GM23338 (cell line): ENCODE results near the gene TCERG1L. TPM values are rescaled to one million over a fixed set of nuclear protein-coding genes. Genes with fewer than 3 reads are reported as not detected.

Experiments
- ATAC-seq: fragments of 200-7000 bp; cut with Tn5 transposase; 3 replicates; pipeline ENCODE4 v1.9.1; 2020
- DNase-seq: peaks from one replicate; pipeline ENCODE4 v3.0.0-alpha.2; 2015; ENCODE audit warnings: low spot score
- H2AFZ ChIP-seq: fragments of 200-600 bp; sonication (generic); 2 replicates; pipeline ENCODE4 v1.8.0; 2016; ENCODE audit warnings: antibody characterized with exemption, mild to moderate bottlenecking, moderate library complexity
- H3F3A ChIP-seq: fragments of 200-600 bp; sonication (generic); replicated peaks from 2 replicates; pipeline ENCODE4 v1.8.0; 2017; ENCODE audit warnings: antibody characterized with exemption, mixed run types, low read depth
- H3K27ac ChIP-seq: fragments of 200-600 bp; sonication (generic); 2 replicates; pipeline ENCODE4 v1.6.1; 2016; ENCODE audit warnings: low read depth
- H3K27me3 ChIP-seq: fragments of 200-600 bp; sonication (generic); 2 replicates; pipeline ENCODE4 v1.8.0; 2016; ENCODE audit warnings: mild to moderate bottlenecking, mixed run types, moderate library complexity; ENCODE audit not compliant: insufficient read depth
- H3K36me3 ChIP-seq: fragments of 200-600 bp; sonication (generic); 2 replicates; pipeline ENCODE4 v1.8.0; 2016; ENCODE audit warnings: mild to moderate bottlenecking; ENCODE audit not compliant: insufficient read depth
- H3K4me1 ChIP-seq: fragments of 200-600 bp; sonication (generic); 2 replicates; pipeline ENCODE4 v1.8.0; 2016; ENCODE audit warnings: mild to moderate bottlenecking, moderate library complexity; ENCODE audit not compliant: insufficient read depth
- H3K4me2 ChIP-seq: fragments of 200-600 bp; sonication (generic); 2 replicates; pipeline ENCODE4 v1.7.1; 2017; ENCODE audit warnings: mixed run types
- H3K4me3 ChIP-seq: fragments of 200-600 bp; sonication (generic); 2 replicates; pipeline ENCODE4 v1.6.1; 2016; ENCODE audit warnings: mixed run types
- H3K79me2 ChIP-seq: fragments of 200-600 bp; sonication (generic); replicated peaks from 2 replicates; pipeline ENCODE4 v1.8.0; 2017; ENCODE audit warnings: mild to moderate bottlenecking; ENCODE audit not compliant: insufficient read depth
- H3K9me2 ChIP-seq: fragments of 200-600 bp; sonication (generic); 2 replicates; pipeline ENCODE4 v1.8.0; 2017; ENCODE audit not compliant: insufficient read depth
- H4K20me1 ChIP-seq: fragments of 200-600 bp; sonication (generic); replicated peaks from 2 replicates; pipeline ENCODE4 v1.8.0; 2017; ENCODE audit warnings: mild to moderate bottlenecking; ENCODE audit not compliant: insufficient read depth
- H3K27ac Mint-ChIP-seq: 2 replicates; pipeline ENCODE4 v1.8.0; 2020; ENCODE audit warnings: inconsistent platforms, mild to moderate bottlenecking, moderate library complexity, mixed read lengths
- H3K27me3 Mint-ChIP-seq: 3 replicates; pipeline ENCODE4 v1.8.0; 2022; ENCODE audit warnings: low read depth, mild to moderate bottlenecking, moderate library complexity, mixed read lengths, inconsistent platforms; ENCODE audit not compliant: insufficient read depth, poor library complexity
- H3K36me3 Mint-ChIP-seq: 3 replicates; pipeline ENCODE4 v1.8.0; 2021; ENCODE audit warnings: low read depth, mild to moderate bottlenecking, inconsistent platforms, moderate library complexity, mixed read lengths
- H3K4me1 Mint-ChIP-seq: 3 replicates; pipeline ENCODE4 v1.8.0; 2020; ENCODE audit warnings: mild to moderate bottlenecking, inconsistent platforms, mixed read lengths
- H3K4me3 Mint-ChIP-seq: 3 replicates; pipeline ENCODE4 v1.8.0; 2021; ENCODE audit warnings: moderate library complexity, mild to moderate bottlenecking, inconsistent platforms, mixed read lengths
- H3K9me3 Mint-ChIP-seq: 3 replicates; pipeline ENCODE4 v1.8.0; 2020; ENCODE audit warnings: moderate library complexity, mild to moderate bottlenecking, inconsistent platforms, mixed read lengths
- ETS1 ChIP-seq: IDR thresholded peaks from 2 replicates; pipeline ENCODE4 v1.6.1; 2016; ENCODE audit warnings: antibody characterized with exemption
- EZH2 ChIP-seq: fragments of 200-600 bp; sonication (generic); IDR thresholded peaks from one replicate; pipeline ENCODE4 v1.8.0; 2017; ENCODE audit warnings: antibody characterized with exemption, mild to moderate bottlenecking, low read depth; ENCODE audit not compliant: unreplicated experiment
- JUNB ChIP-seq: IDR thresholded peaks from one replicate; pipeline ENCODE4 v1.6.1; 2016; ENCODE audit warnings: antibody characterized with exemption; ENCODE audit not compliant: unreplicated experiment
- NANOG ChIP-seq: IDR thresholded peaks from 2 replicates; pipeline ENCODE4 v1.6.1; 2016; ENCODE audit warnings: antibody characterized with exemption, borderline replicate concordance
- POLR2AphosphoS5 ChIP-seq: IDR thresholded peaks from 2 replicates; pipeline ENCODE4 v1.6.1; 2016; ENCODE audit warnings: antibody characterized with exemption, low read depth
- STAT1 ChIP-seq: IDR thresholded peaks from one replicate; pipeline ENCODE4 v1.6.1; 2016; ENCODE audit warnings: antibody characterized with exemption; ENCODE audit not compliant: unreplicated experiment
- ZNF331 ChIP-seq: fragments of 250-450 bp; sonication (Bioruptor Pico); IDR thresholded peaks from 2 replicates; pipeline ENCODE4 v1.5.0; 2020; ENCODE audit warnings: low read depth, mild to moderate bottlenecking, moderate library complexity
- ZNF462 ChIP-seq: fragments of 250-450 bp; sonication (Bioruptor Pico); IDR thresholded peaks from 2 replicates; pipeline ENCODE4 v1.5.0; 2020; ENCODE audit warnings: mild to moderate bottlenecking, moderate library complexity
- polyA plus RNA-seq: library from polyadenylated mRNA; unstranded; fragments of >200 nt; fragmentation: Nextera tagmentation; extraction: Ambion mirVana; gene quantifications from 2 replicates; pipeline ENCODE4 v1.2.1, GENCODE V29; 2016
- total RNA-seq: library from RNA; depleted of rRNA; stranded (reverse); fragments of >200 nt; shearing (Covaris generic); gene quantifications from 2 replicates; pipeline ENCODE4 v1.2.3, GENCODE V29; 2014

Gene TCERG1L
- total and polyA plus RNA-seq, 2 experiments from 2014 or later, result 3.9 to 5.5 TPM

- TF ChIP-seq ZNF462 (CRISPR knock-in tag) (no peak), ZNF331 (CRISPR knock-in tag) (no peak), ETS1 (no peak), JUNB (no peak), STAT1 (no peak), NANOG (no peak)
These were observed 123.6 kb downstream of the TCERG1L start (continued) for GRCh38 chr10:131187926-131188325.

GRCh38 chr10:131187274-131187673, 124.2 kb downstream of the TCERG1L start:
- no peak for ATAC-seq
- Mint-ChIP-seq H3K4me1 (no peaks in the 10 kb centered on the region), H3K4me3 (no peak overlapping the region), H3K27me3 (no peaks in the 10 kb centered on the region), H3K36me3 (peaks cover 22% of the 10 kb centered on the region; the same call in 2 of the 3 replicates), H3K27ac (no peak overlapping the region), H3K9me3 (peaks cover 74% of the 10 kb centered on the region)
- no peak overlapping the region for H3K4me3 ChIP-seq
- H3F3A ChIP-seq, result no peaks in the 10 kb centered on the region
- DNase-seq, result no peak
- H3K4me2 ChIP-seq, result no peak overlapping the region
- H3K9me2 ChIP-seq, result no peaks in the 10 kb centered on the region
- no peak overlapping the region for H3K27ac ChIP-seq
- no peaks in the 10 kb centered on the region for H4K20me1 ChIP-seq
- H3K4me1 ChIP-seq, result no peaks in the 10 kb centered on the region
- H3K27me3 ChIP-seq, result no peaks in the 10 kb centered on the region
- H3K79me2 ChIP-seq, result no peaks in the 10 kb centered on the region
- H3K36me3 ChIP-seq, result no peaks in the 10 kb centered on the region
- no peak overlapping the region for H2AFZ ChIP-seq
- TF ChIP-seq ZNF462 (CRISPR knock-in tag), result no peak
- no peak for TF ChIP-seq POLR2AphosphoS5
- TF ChIP-seq EZH2, result no peak
- no peak for TF ChIP-seq JUNB
- TF ChIP-seq STAT1, result no peak
- TF ChIP-seq ZNF331 (CRISPR knock-in tag), result no peak
